Fibroblast of lung (primary cell): ENCODE results near the gene ETFRF1.

Experiments
- EZH2 ChIP-seq: IDR thresholded peaks from 2 replicates; pipeline ENCODE4 v1.5.1; 2012; ENCODE audit warnings: low read length, control low read depth, mild to moderate bottlenecking; ENCODE audit errors: missing control alignments
- TF ChIP-seq, protein P1 (sequence below), 2 donors: IDR thresholded peaks in 1 of 2; conservative IDR thresholded peaks in 1 of 2; 1 replicate in 1 of 2; 2 replicates in 1 of 2; pipeline ENCODE4 v1.5.1; 2011 to 2012; ENCODE audit warnings: low read length in 2 of 2, control low read depth in 1 of 2, inconsistent platforms in 1 of 2, low read depth in 1 of 2, mild to moderate bottlenecking in 1 of 2

GRCh38 chr12:25156061-25156460 is 39.0 kb upstream of the ETFRF1 start:
- TF ChIP-seq, protein P1, sequence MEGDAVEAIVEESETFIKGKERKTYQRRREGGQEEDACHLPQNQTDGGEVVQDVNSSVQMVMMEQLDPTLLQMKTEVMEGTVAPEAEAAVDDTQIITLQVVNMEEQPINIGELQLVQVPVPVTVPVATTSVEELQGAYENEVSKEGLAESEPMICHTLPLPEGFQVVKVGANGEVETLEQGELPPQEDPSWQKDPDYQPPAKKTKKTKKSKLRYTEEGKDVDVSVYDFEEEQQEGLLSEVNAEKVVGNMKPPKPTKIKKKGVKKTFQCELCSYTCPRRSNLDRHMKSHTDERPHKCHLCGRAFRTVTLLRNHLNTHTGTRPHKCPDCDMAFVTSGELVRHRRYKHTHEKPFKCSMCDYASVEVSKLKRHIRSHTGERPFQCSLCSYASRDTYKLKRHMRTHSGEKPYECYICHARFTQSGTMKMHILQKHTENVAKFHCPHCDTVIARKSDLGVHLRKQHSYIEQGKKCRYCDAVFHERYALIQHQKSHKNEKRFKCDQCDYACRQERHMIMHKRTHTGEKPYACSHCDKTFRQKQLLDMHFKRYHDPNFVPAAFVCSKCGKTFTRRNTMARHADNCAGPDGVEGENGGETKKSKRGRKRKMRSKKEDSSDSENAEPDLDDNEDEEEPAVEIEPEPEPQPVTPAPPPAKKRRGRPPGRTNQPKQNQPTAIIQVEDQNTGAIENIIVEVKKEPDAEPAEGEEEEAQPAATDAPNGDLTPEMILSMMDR (conservative IDR thresholded peaks at IDR 0.05 in 1 of 2, IDR thresholded peaks at IDR 0.05 in 1 of 2; ENCODE audit: low read depth in 1 of 2, low read length in 2 of 2), result no peak
- TF ChIP-seq EZH2, result no peak
